Fibroblast of villous mesenchyme (primary cell): ENCODE data around the gene TBC1D21. TPM values are rescaled to one million over a fixed set of nuclear protein-coding genes. Genes with fewer than 3 reads are reported as not detected.

Experiments
- DNase-seq: peaks from one replicate; pipeline ENCODE4 v3.0.0-alpha.2; 2010; ENCODE audit warnings: low read depth
- H3K4me3 ChIP-seq: 2 replicates; pipeline ENCODE4 v1.5.1; 2011; ENCODE audit warnings: low read depth, mild to moderate bottlenecking, low read length
- CTCF ChIP-seq: IDR thresholded peaks from 2 replicates; pipeline ENCODE4 v1.5.1; 2012; ENCODE audit warnings: low read depth, mild to moderate bottlenecking, low read length; ENCODE audit not compliant: insufficient read depth
- total RNA-seq: library from RNA; depleted of rRNA; stranded (reverse); fragments of >200 nt; gene quantifications from 2 replicates; pipeline ENCODE4 v1.2.3, GENCODE V29; 2012

The TBC1D21 gene
- total RNA-seq, 1 donor = not detected

GRCh38 chr15:73879426-73879825 is 6.1 kb downstream of the TBC1D21 start:
- no peak for TF ChIP-seq CTCF

GRCh38 chr15:73881579-73882320 is 8.4 kb downstream of the TBC1D21 start:
- H3K4me3 ChIP-seq = no peak overlapping the region
- TF ChIP-seq CTCF = no peak
- no peak for DNase-seq

More at GRCh38 chr15:73879426-73879825, 6.1 kb downstream of the TBC1D21 start:
- DNase-seq = no peak
- no peak overlapping the region for H3K4me3 ChIP-seq

GRCh38 chr15:73882761-73883419 is 9.5 kb downstream of the TBC1D21 start:
- no peak overlapping the region for H3K4me3 ChIP-seq
- DNase-seq = no peak
- TF ChIP-seq CTCF = no peak

GRCh38 chr15:73884159-73884558 is 10.8 kb downstream of the TBC1D21 start:
- DNase-seq = no peak
- H3K4me3 ChIP-seq = no peak overlapping the region
- TF ChIP-seq CTCF = no peak

- DNase-seq = no peak
- TF ChIP-seq CTCF = no peak
- no peak overlapping the region for H3K4me3 ChIP-seq
Measured at GRCh38 chr15:73885954-73886700, 12.8 kb downstream of the TBC1D21 start.

GRCh38 chr15:73886717-73887345 is 13.5 kb downstream of the TBC1D21 start:
- no peak for TF ChIP-seq CTCF
- no peak for DNase-seq

More at GRCh38 chr15:73886717-73887345, 13.5 kb downstream of the TBC1D21 start:
- no peak overlapping the region for H3K4me3 ChIP-seq
